Brain microvascular endothelial cell (primary cell): ENCODE results near the gene EXOC6.

Experiments
- DNase-seq: peaks from one replicate; pipeline ENCODE4 v3.0.0-alpha.2; 2020
- H3K27ac ChIP-seq: fragments of 250-450 bp; sonication (Bioruptor Pico); 2 replicates; pipeline ENCODE4 v1.5.1; 2020; ENCODE audit warnings: mild to moderate bottlenecking, moderate library complexity
- H3K27me3 ChIP-seq: fragments of 250-450 bp; sonication (Bioruptor Pico); replicated peaks from 2 replicates; pipeline ENCODE4 v1.5.1; 2020; ENCODE audit warnings: mild to moderate bottlenecking
- H3K36me3 ChIP-seq: fragments of 250-450 bp; sonication (Bioruptor Pico); replicated peaks from 2 replicates; pipeline ENCODE4 v1.5.1; 2020; ENCODE audit warnings: mild to moderate bottlenecking
- H3K4me3 ChIP-seq: 2 replicates; pipeline ENCODE4 v1.5.1; 2011; ENCODE audit warnings: low read depth, mild to moderate bottlenecking, control low read depth, low read length, moderate library complexity
- CTCF ChIP-seq: IDR thresholded peaks from 2 replicates; pipeline ENCODE4 v1.5.1; 2011; ENCODE audit warnings: low read depth, mild to moderate bottlenecking, moderate library complexity, low read length, control low read depth, inconsistent platforms; ENCODE audit errors: missing control alignments
- in situ Hi-C: cut with HindIII; loops from 2 replicates; pipeline ENCODE4 v1.10.0; 2017; ENCODE audit warnings: low sequenced_read_pairs, low pct_ligation_motif_present

EXOC6 gene

DNA sequence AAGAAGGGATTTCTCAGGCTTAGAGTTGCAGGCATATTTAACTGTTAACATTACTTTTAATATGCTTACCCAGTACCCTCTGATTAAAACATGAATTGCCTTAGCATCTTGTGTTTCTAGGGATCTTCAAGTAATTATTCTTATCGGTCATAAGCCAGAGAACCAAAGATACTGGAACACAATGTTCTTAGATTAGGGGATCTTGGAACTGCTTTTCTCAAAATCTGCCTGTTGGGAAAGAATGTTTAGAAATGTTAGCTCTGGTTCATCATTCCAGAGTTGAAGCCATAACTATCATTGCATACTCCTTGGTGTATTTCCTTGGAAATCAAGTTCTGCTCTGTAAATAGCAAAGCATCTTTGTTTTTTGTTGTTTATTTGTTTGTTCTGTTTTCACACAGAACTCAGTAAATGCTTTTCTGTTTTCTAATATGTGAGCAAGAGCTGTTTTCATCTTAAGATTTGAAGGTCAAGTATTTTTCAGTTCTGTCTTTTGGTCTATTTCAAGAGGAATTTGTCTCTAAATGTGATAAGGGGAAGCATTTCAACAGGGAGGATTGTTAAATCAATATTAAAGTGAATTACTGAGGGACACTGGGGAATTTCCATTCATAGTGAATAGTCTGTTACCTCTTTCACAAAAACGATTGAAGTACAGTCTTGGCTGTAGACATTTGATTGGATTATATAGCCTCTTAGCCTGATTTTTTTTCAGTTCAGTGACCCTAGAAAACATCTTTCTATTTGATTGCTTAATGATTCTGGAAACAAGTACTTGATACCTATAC lies 109.1 kb downstream of the EXOC6 start:
- no peaks in the 10 kb centered on the region for H3K27me3 ChIP-seq
- DNase-seq, result no peak
- H3K4me3 ChIP-seq, result no peak overlapping the region
- in situ Hi-C loops, result no loop called here
- no peak overlapping the region for H3K27ac ChIP-seq
- no peaks in the 10 kb centered on the region for H3K36me3 ChIP-seq
- no peak for TF ChIP-seq CTCF

- no peak for TF ChIP-seq CTCF
Observed at GRCh38 chr10:92961638-92962037, 113.3 kb downstream of the EXOC6 start.

DNA sequence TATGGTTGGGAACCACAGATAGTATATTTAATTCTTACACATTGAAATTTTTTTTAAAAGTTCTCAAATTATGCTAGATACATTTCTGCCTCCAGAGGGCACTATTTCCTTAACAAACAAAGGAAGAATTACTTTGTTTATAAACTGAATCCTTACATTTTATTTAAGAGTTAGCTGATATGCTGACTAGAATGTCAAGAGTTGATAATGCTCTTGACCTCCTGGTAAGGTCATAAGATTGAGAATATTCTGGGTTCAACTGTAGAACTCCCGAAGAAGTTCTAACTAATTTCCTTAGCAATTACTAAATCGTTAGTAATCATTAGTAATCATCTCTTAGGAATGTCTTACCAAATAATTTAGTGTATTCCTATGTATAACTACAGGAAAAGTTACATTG lies 117.0 kb downstream of the EXOC6 start:
- H3K4me3 ChIP-seq, result no peak overlapping the region
- peak overlapping the region; percentile 35 for H3K27ac ChIP-seq
- no peaks in the 10 kb centered on the region for H3K27me3 ChIP-seq
- in situ Hi-C loops, result no loop called here
- H3K36me3 ChIP-seq, result no peaks in the 10 kb centered on the region
- DNase-seq, result no peak
- TF ChIP-seq CTCF, result peak; percentile 26

More at GRCh38 chr10:92961638-92962037, 113.3 kb downstream of the EXOC6 start:
- Histone ChIP-seq H3K36me3 (no peaks in the 10 kb centered on the region), H3K27me3 (no peaks in the 10 kb centered on the region), H3K27ac (no peak overlapping the region), H3K4me3 (no peak overlapping the region)
- in situ Hi-C loops, result no loop called here
- no peak for DNase-seq

GRCh38 chr10:92967641-92968040 lies 119.3 kb downstream of the EXOC6 start:
- H3K4me3 ChIP-seq, result no peak overlapping the region
- no peak overlapping the region for H3K27ac ChIP-seq
- in situ Hi-C loops, result no loop called here
- no peaks in the 10 kb centered on the region for H3K36me3 ChIP-seq
- DNase-seq, result no peak
- no peak for TF ChIP-seq CTCF
- no peaks in the 10 kb centered on the region for H3K27me3 ChIP-seq

GRCh38 chr10:92969151-92969550 lies 120.8 kb downstream of the EXOC6 start:
- no peak for DNase-seq
- no peaks in the 10 kb centered on the region for H3K36me3 ChIP-seq
- in situ Hi-C loops, result no loop called here
- TF ChIP-seq CTCF, result no peak
- H3K27ac ChIP-seq, result no peak overlapping the region
- H3K27me3 ChIP-seq, result no peaks in the 10 kb centered on the region
- H3K4me3 ChIP-seq, result no peak overlapping the region
